Keratinocyte (primary cell): ENCODE results near the gene SRPK1.

Source experiments
- EZH2 ChIP-seq: IDR thresholded peaks from one replicate; pipeline ENCODE4 v1.6.1; 2012; ENCODE audit warnings: inconsistent platforms, mild to moderate bottlenecking, low read length, moderate library complexity
- TF ChIP-seq, protein P1 (sequence below), 3 experiments: IDR thresholded peaks in 1 of 3; conservative IDR thresholded peaks in 1 of 3; optimal IDR thresholded peaks in 1 of 3; 2 replicates in 2 of 3; 3 replicates in 1 of 3; pipeline versions ENCODE3 to v1.5.1; 2011; ENCODE audit warnings: low read length in 3 of 3, mild to moderate bottlenecking in 3 of 3, moderate library complexity in 2 of 3, control low read depth in 1 of 3, inconsistent platforms in 1 of 3; ENCODE audit not compliant: insufficient read depth in 2 of 3; ENCODE audit errors: extremely low read depth in 1 of 3

DNA sequence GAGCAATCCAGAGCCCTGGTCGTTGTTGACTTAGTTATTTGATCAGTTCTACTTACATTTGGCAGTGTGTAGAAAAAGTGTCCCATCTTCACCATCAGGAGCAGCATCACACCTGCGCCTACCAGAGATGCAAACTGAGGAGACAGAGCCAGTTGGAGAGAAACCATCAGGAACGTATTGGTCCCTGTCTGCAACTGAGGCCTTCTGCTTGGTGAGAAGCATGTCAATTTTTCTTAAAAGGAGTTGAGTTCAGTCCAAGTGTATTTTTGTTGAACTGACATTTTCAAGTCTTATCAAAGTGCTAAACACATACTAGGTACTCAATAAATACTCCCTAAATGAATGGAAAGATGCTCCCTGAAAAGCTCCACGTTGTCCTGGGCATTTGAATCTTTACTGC lies 47.9 kb upstream of the SRPK1 start:
- TF ChIP-seq, protein P1, sequence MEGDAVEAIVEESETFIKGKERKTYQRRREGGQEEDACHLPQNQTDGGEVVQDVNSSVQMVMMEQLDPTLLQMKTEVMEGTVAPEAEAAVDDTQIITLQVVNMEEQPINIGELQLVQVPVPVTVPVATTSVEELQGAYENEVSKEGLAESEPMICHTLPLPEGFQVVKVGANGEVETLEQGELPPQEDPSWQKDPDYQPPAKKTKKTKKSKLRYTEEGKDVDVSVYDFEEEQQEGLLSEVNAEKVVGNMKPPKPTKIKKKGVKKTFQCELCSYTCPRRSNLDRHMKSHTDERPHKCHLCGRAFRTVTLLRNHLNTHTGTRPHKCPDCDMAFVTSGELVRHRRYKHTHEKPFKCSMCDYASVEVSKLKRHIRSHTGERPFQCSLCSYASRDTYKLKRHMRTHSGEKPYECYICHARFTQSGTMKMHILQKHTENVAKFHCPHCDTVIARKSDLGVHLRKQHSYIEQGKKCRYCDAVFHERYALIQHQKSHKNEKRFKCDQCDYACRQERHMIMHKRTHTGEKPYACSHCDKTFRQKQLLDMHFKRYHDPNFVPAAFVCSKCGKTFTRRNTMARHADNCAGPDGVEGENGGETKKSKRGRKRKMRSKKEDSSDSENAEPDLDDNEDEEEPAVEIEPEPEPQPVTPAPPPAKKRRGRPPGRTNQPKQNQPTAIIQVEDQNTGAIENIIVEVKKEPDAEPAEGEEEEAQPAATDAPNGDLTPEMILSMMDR (optimal IDR thresholded peaks at IDR 0.05 in 1 of 3, IDR thresholded peaks at IDR 0.05 in 1 of 3, conservative IDR thresholded peaks at IDR 0.05 in 1 of 3; ENCODE audit: extremely low read depth in 1 of 3, insufficient read depth in 2 of 3, low read length in 3 of 3) = no peak
- no peak for TF ChIP-seq EZH2
